IPS-18c (cell line): ENCODE measurements around the gene CETP.
"Not testable (repeated sequence)": the region's sequence is repeated elsewhere in the genome, so short reads cannot be mapped to it uniquely, and the experiment has no call there.

Experiments used
- H3K4me3 ChIP-seq: 2 replicates; pipeline ENCODE4 v1.7.0; 2013; ENCODE audit warnings: low read depth, mild to moderate bottlenecking, low read length, moderate library complexity; ENCODE audit not compliant: insufficient read depth
- H3K9me3 ChIP-seq: one replicate; pipeline ENCODE4 v1.6.1; 2013; ENCODE audit warnings: mild to moderate bottlenecking, low read length, moderate library complexity; ENCODE audit not compliant: control insufficient read depth, insufficient read depth

Gene CETP

GRCh38 chr16:56999409-57000270 lies 37.9 kb downstream of the CETP start:
- Histone ChIP-seq H3K9me3 (no peaks in the 10 kb centered on the region), H3K4me3 (no peak overlapping the region)

- Histone ChIP-seq H3K4me3 (no peak overlapping the region), H3K9me3 (no peaks in the 10 kb centered on the region)
Observed at GRCh38 chr16:57000271-57001025, 38.7 kb downstream of the CETP start.

GRCh38 chr16:57001026-57001679 lies 39.4 kb downstream of the CETP start:
- Histone ChIP-seq H3K4me3 (no peak overlapping the region), H3K9me3 (no peaks in the 10 kb centered on the region)

- Histone ChIP-seq H3K9me3 (no peaks in the 10 kb centered on the region), H3K4me3 (no peak overlapping the region)
Observed at GRCh38 chr16:57003439-57004386, 42.0 kb downstream of the CETP start.

- H3K9me3 ChIP-seq, result no peaks in the 10 kb centered on the region
- no peak overlapping the region for H3K4me3 ChIP-seq
Observed at GRCh38 chr16:57004387-57005250, 42.9 kb downstream of the CETP start.

GRCh38 chr16:57005597-57005996 lies 43.8 kb downstream of the CETP start:
- not testable (repeated sequence) for H3K9me3 ChIP-seq, H3K4me3 ChIP-seq

GRCh38 chr16:57007050-57007449 lies 45.3 kb downstream of the CETP start:
- H3K4me3 ChIP-seq, result no peak overlapping the region

GRCh38 chr16:57007530-57007929 lies 45.8 kb downstream of the CETP start:
- Histone ChIP-seq H3K9me3 (no peaks in the 10 kb centered on the region), H3K4me3 (no peak overlapping the region)

More at GRCh38 chr16:57007050-57007449, 45.3 kb downstream of the CETP start:
- no peaks in the 10 kb centered on the region for H3K9me3 ChIP-seq

- Histone ChIP-seq H3K9me3 (no peaks in the 10 kb centered on the region), H3K4me3 (no peak overlapping the region)
Observed at GRCh38 chr16:57008440-57008839, 46.7 kb downstream of the CETP start.

GRCh38 chr16:57009643-57010170 lies 48.0 kb downstream of the CETP start:
- Histone ChIP-seq H3K9me3 (no peaks in the 10 kb centered on the region), H3K4me3 (no peak overlapping the region)

GRCh38 chr16:57012353-57012752 lies 50.6 kb downstream of the CETP start:
- H3K9me3 ChIP-seq, result no peaks in the 10 kb centered on the region
- H3K4me3 ChIP-seq, result no peak overlapping the region

GRCh38 chr16:57013229-57013628 lies 51.5 kb downstream of the CETP start:
- Histone ChIP-seq H3K4me3 (no peak overlapping the region), H3K9me3 (no peaks in the 10 kb centered on the region)

GRCh38 chr16:57013902-57014301 lies 52.2 kb downstream of the CETP start:
- Histone ChIP-seq H3K4me3 (no peak overlapping the region), H3K9me3 (no peaks in the 10 kb centered on the region)

GRCh38 chr16:57016301-57016700 lies 54.6 kb downstream of the CETP start:
- Histone ChIP-seq H3K4me3 (no peak overlapping the region), H3K9me3 (no peaks in the 10 kb centered on the region)

GRCh38 chr16:57016831-57017230 lies 55.1 kb downstream of the CETP start:
- no peaks in the 10 kb centered on the region for H3K9me3 ChIP-seq
- H3K4me3 ChIP-seq, result no peak overlapping the region

GRCh38 chr16:57017251-57017650 lies 55.5 kb downstream of the CETP start:
- Histone ChIP-seq H3K4me3 (no peak overlapping the region), H3K9me3 (no peaks in the 10 kb centered on the region)
